Naive thymus-derived CD4-positive, alpha-beta T cell (primary cell): ENCODE measurements around the gene SCN2B. TPM values are rescaled to one million over a fixed set of nuclear protein-coding genes. Genes with fewer than 3 reads are reported as not detected.

Source experiments
- ATAC-seq: fragments of 150-1000 bp; cut with Tn5 transposase; 2 replicates; pipeline ENCODE4 v1.10.0; 2021; ENCODE audit warnings: mild to moderate bottlenecking, moderate library complexity
- CTCF ChIA-PET: fragments of 350-600 bp; sonication (Branson Sonifier 250); formaldehyde crosslinking; loops from one replicate; lab custom pipeline; 2021; ENCODE audit warnings: antibody characterized with exemption; lab: Charles Lee
- POLR2A ChIA-PET: fragments of 350-600 bp; sonication (Branson Sonifier 250); formaldehyde crosslinking; loops from one replicate; lab custom pipeline; 2021; ENCODE audit warnings: antibody characterized with exemption, inconsistent platforms; lab: Charles Lee
- DNase-seq, 9 donors: peaks; one replicate each; pipeline versions ENCODE4 v3.0.0 to v3.0.0-alpha.2; 2020 to 2022; ENCODE audit warnings: mixed read lengths in 1 of 9
- H3K27ac ChIP-seq: one replicate; pipeline ENCODE4 v1.7.0; 2013; ENCODE audit warnings: mild to moderate bottlenecking, low read depth, low read length, moderate library complexity
- H3K27me3 ChIP-seq, 2 donors: one replicate each; pipeline ENCODE4 v1.7.0; 2013; ENCODE audit warnings: low read length in 2 of 2, mild to moderate bottlenecking in 2 of 2, moderate library complexity in 2 of 2; ENCODE audit not compliant: control insufficient read depth in 2 of 2, insufficient read depth in 2 of 2
- H3K36me3 ChIP-seq, 3 experiments: 1 replicate in 2 of 3; 2 replicates in 1 of 3; pipeline ENCODE4 v1.7.0; 2013; ENCODE audit warnings: low read length in 3 of 3, mild to moderate bottlenecking in 3 of 3, moderate library complexity in 1 of 3; ENCODE audit not compliant: insufficient read depth in 3 of 3, control insufficient read depth in 2 of 3
- H3K4me1 ChIP-seq, 2 donors: one replicate each; pipeline ENCODE4 v1.7.0; 2013; ENCODE audit warnings: low read length in 2 of 2, mild to moderate bottlenecking in 2 of 2, moderate library complexity in 1 of 2; ENCODE audit not compliant: control insufficient read depth in 2 of 2, insufficient read depth in 2 of 2
- H3K4me3 ChIP-seq: 2 replicates; pipeline ENCODE4 v1.7.0; 2013; ENCODE audit warnings: mild to moderate bottlenecking, low read length
- H3K9me3 ChIP-seq, 3 experiments: 1 replicate in 2 of 3; 2 replicates in 1 of 3; pipeline ENCODE4 v1.7.0; 2013; ENCODE audit warnings: low read length in 3 of 3; ENCODE audit not compliant: control insufficient read depth in 2 of 3
- H3K27ac Mint-ChIP-seq, 9 donors: one replicate each; pipeline ENCODE4 v1.8.0; 2020 to 2022; ENCODE audit warnings: mixed read lengths in 9 of 9, mild to moderate bottlenecking in 8 of 9, moderate library complexity in 5 of 9, inconsistent platforms in 2 of 9
- H3K27me3 Mint-ChIP-seq, 5 donors: one replicate each; pipeline ENCODE4 v1.8.0; 2021 to 2022; ENCODE audit warnings: mixed read lengths in 5 of 5, mild to moderate bottlenecking in 1 of 5
- H3K36me3 Mint-ChIP-seq, 5 donors: one replicate each; pipeline ENCODE4 v1.8.0; 2020 to 2022; ENCODE audit warnings: mixed read lengths in 5 of 5, mild to moderate bottlenecking in 3 of 5, inconsistent platforms in 1 of 5
- H3K4me1 Mint-ChIP-seq, 7 donors: one replicate each; pipeline ENCODE4 v1.8.0; 2020 to 2022; ENCODE audit warnings: mixed read lengths in 7 of 7, mild to moderate bottlenecking in 3 of 7, inconsistent platforms in 1 of 7
- H3K4me3 Mint-ChIP-seq, 10 donors: one replicate each; pipeline ENCODE4 v1.8.0; 2020 to 2022; ENCODE audit warnings: mild to moderate bottlenecking in 10 of 10, mixed read lengths in 10 of 10, moderate library complexity in 6 of 10, inconsistent platforms in 2 of 10
- H3K9me3 Mint-ChIP-seq, 11 donors: one replicate each; pipeline ENCODE4 v1.8.0; 2020 to 2022; ENCODE audit warnings: mixed read lengths in 11 of 11, mild to moderate bottlenecking in 4 of 11, inconsistent platforms in 1 of 11, moderate library complexity in 1 of 11
- intact Hi-C, 2 donors: fragments of 100-400 bp; cut with micrococcal nuclease; formaldehyde crosslinking; loops; one replicate each; pipeline ENCODE4 v1.15.1; 2023
- polyA plus RNA-seq, 2 donors: library from polyadenylated mRNA; unstranded; fragments of 300-500 nt; fragmentation: Illumina TruSeq; gene quantifications; one replicate each; pipeline ENCODE4 v1.2.3, GENCODE V29; 2021
- total RNA-seq, 6 experiments: library from RNA in 5 of 6; stranded (reverse) in 5 of 6; gene quantifications; 1 replicate in 5 of 6; 2 replicates in 1 of 6; pipeline ENCODE4 v1.2.3 and lab custom pipeline; 2021 to 2026

Gene SCN2B
- total and polyA plus RNA-seq, 7 experiments from 2014 or later = not detected

DNA sequence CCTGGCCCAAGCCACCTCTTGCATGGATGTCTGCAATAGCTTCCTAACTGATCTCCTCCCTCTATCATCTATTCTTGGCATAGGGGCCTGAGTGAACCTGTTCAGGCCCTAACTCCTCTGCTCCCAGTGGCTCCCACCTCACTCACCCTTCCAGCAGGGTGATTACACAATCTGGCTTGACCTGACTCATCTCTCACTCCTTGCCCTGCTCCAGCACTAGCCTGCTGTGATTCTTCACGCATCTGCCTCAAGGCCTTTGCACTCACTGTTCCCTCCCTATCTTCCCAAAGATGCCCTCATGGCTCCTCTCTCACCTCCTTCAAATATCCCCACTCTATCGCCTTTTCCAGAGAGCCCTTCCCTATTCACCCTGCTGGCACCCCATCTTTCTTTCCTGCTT lies 34.4 kb downstream of the SCN2B start:
- Histone ChIP-seq H3K27ac (no peak overlapping the region), H3K4me1 (no peaks in the 10 kb centered on the region), H3K4me3 (no peak overlapping the region), H3K36me3 (no peaks in the 10 kb centered on the region), H3K27me3 (peaks cover 0 to 5% of the 10 kb centered on the region in 2 donors), H3K9me3 (no peaks in the 10 kb centered on the region)
- Mint-ChIP-seq H3K27ac (peak overlapping the region in 1 of 9 donors; percentile 2), H3K36me3 (no peaks in the 10 kb centered on the region), H3K9me3 (no peaks in the 10 kb centered on the region), H3K4me3 (no peak overlapping the region), H3K4me1 (peaks cover 0 to 16% (median 5%) of the 10 kb centered on the region in 7 donors), H3K27me3 (peaks cover 41 to 66% (median 47%) of the 10 kb centered on the region in 5 donors)
- ChIA-PET CTCF (interaction anchor here (0.6 kb wide), 1 partner anchor 141 kb away, joined by 3 read pairs; no protein-coding TSS in a partner anchor), POLR2A (no interaction called here)
- ATAC-seq (no peak), DNase-seq (no peak)
- intact Hi-C loops = no loop called here

DNA sequence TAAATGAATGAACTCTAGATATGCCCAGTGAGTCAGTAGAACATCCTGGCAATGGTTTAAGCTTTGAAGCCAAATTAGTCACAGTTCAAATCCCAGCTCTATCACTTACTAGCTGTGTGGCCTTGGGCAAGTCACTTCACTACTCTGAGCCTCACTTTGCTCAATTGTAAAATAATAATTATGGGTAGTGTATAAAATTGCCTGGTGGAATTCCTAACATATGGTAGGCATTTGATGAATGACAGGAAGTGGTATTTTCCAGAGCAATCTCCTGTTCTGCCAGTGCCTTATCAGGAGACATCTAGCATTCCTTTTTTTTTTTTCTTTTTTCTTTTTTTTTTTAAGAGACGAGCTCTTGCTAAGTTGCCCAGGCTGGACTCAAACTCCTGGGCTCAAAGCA lies 36.9 kb downstream of the SCN2B start:
- no peak for ATAC-seq
- intact Hi-C loops = no loop called here
- no peaks in the 10 kb centered on the region for H3K36me3 Mint-ChIP-seq
- no peak overlapping the region for H3K4me3 Mint-ChIP-seq
- H3K9me3 ChIP-seq = no peaks in the 10 kb centered on the region
- H3K4me1 Mint-ChIP-seq = peaks cover 0 to 7% (median 0%) of the 10 kb centered on the region in 7 donors
- H3K4me3 ChIP-seq = no peak overlapping the region
- no peak for DNase-seq
- H3K27me3 Mint-ChIP-seq = peaks cover 29 to 60% (median 45%) of the 10 kb centered on the region in 5 donors
- ChIA-PET CTCF (interaction anchor here (0.9 kb wide), 1 partner anchor 32 kb away, joined by 4 read pairs; no protein-coding TSS in a partner anchor), POLR2A (interaction anchor here (0.6 kb wide), 1 partner anchor 152 kb away, joined by 3 read pairs; no protein-coding TSS in a partner anchor)
- no peaks in the 10 kb centered on the region for H3K9me3 Mint-ChIP-seq
- no peaks in the 10 kb centered on the region for H3K27me3 ChIP-seq
- H3K36me3 ChIP-seq = no peaks in the 10 kb centered on the region
- H3K27ac Mint-ChIP-seq = no peak overlapping the region
- H3K4me1 ChIP-seq = no peaks in the 10 kb centered on the region
- no peak overlapping the region for H3K27ac ChIP-seq

DNA sequence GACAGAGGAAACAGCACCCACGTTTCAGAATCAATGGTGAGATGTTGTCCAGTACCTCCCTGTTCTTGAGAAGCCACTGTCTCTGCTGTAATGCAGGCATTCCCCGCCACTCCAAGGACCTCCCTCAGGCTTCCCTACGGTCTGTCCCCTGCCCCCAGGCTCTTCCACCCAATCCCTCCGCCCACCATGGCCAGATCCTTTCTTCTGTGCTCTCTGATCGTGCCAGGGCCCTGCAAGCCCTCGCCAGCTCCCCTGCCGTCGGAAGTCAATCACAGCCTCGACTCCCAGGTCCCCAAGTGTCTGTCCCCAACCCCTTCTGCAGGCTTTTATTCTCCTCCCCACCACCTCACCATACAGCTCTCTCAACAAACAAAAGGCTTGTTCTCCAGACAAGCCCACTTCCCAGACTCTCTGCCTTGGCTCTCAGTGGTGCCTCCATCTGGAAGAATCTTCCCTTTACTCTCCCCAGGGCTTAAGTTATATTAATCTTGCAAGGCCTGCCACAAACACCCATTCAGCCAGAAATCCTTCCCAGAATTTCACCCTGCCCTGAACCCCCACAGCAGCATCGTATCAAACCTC lies 37.5 kb downstream of the SCN2B start:
- Mint-ChIP-seq H3K4me3 (no peak overlapping the region), H3K4me1 (peaks cover 0 to 7% (median 0%) of the 10 kb centered on the region in 7 donors), H3K9me3 (no peaks in the 10 kb centered on the region), H3K27ac (no peak overlapping the region), H3K27me3 (peaks cover 23 to 59% (median 43%) of the 10 kb centered on the region in 5 donors), H3K36me3 (no peaks in the 10 kb centered on the region)
- ChIA-PET CTCF (no interaction called here), POLR2A (no interaction called here)
- H3K27ac ChIP-seq = no peak overlapping the region
- no peak overlapping the region for H3K4me3 ChIP-seq
- intact Hi-C loops = no loop called here
- DNase-seq = no peak
- H3K9me3 ChIP-seq = no peaks in the 10 kb centered on the region
- H3K27me3 ChIP-seq = no peaks in the 10 kb centered on the region
- no peaks in the 10 kb centered on the region for H3K36me3 ChIP-seq
- H3K4me1 ChIP-seq = no peaks in the 10 kb centered on the region
- ATAC-seq = no peak

DNA sequence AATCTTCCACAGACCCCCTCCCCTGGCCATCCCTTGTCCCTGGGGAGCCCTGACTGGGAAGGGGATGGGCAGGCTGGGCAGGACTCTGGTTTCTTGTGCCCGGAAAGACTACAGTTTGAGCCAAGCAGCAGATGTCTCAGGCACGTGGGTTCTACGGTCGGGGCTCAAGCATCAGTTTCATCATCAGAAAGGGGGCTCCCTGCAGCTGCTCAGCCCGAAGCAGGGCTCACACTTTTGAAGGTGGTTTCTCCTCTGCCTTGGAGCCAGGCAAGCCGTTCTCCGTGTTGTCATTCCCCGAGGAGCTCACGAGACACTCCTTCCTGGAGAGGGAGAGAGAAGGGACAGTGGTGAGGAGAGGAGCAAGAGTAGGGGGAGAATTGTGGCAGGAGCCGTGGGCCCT lies 39.6 kb downstream of the SCN2B start:
- no peak overlapping the region for H3K27ac Mint-ChIP-seq
- POLR2A ChIA-PET = no interaction called here

DNA sequence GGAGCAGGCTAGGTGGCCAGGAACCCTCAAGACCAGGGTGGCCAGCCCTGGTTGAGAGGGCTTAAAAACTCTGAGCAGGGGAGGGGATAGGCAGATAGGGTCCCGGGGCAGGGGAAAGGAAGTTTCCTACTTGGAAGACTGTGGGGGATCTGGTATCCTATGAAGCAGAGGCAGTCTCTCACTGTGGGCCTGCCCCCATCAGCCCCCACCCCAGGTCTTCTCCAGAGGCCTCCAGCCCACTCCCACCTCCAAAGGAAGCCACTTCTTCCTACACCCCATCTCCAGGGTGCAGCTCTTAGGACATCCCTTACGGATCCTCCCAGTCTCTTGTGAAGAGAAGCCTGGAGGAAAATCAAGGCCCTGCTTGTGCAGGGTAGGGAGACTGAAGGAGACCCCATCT lies 40.1 kb downstream of the SCN2B start:
- no peaks in the 10 kb centered on the region for H3K9me3 ChIP-seq
- no peak overlapping the region for H3K27ac Mint-ChIP-seq
- no peak overlapping the region for H3K27ac ChIP-seq
- no peaks in the 10 kb centered on the region for H3K36me3 ChIP-seq
- H3K36me3 Mint-ChIP-seq = no peaks in the 10 kb centered on the region
- ChIA-PET POLR2A (no interaction called here), CTCF (no interaction called here)
- H3K4me1 Mint-ChIP-seq = no peaks in the 10 kb centered on the region
- no peaks in the 10 kb centered on the region for H3K4me1 ChIP-seq
- no peaks in the 10 kb centered on the region for H3K9me3 Mint-ChIP-seq
- no peaks in the 10 kb centered on the region for H3K27me3 ChIP-seq
- H3K27me3 Mint-ChIP-seq = peaks cover 6 to 38% (median 22%) of the 10 kb centered on the region in 5 donors
- no peak overlapping the region for H3K4me3 Mint-ChIP-seq
- H3K4me3 ChIP-seq = no peak overlapping the region
- DNase-seq (no peak), ATAC-seq (no peak)
- intact Hi-C loops = no loop called here

More for the DNA sequence above, 39.6 kb downstream of the SCN2B start:
- CTCF ChIA-PET = no interaction called here
- H3K9me3 ChIP-seq = no peaks in the 10 kb centered on the region
- H3K4me1 Mint-ChIP-seq = no peaks in the 10 kb centered on the region
- no peak for DNase-seq
- H3K4me3 Mint-ChIP-seq = no peak overlapping the region
- no peak for ATAC-seq
- H3K36me3 Mint-ChIP-seq = no peaks in the 10 kb centered on the region
- intact Hi-C loops = no loop called here
- no peaks in the 10 kb centered on the region for H3K36me3 ChIP-seq
- no peaks in the 10 kb centered on the region for H3K9me3 Mint-ChIP-seq
- H3K4me1 ChIP-seq = no peaks in the 10 kb centered on the region
- H3K4me3 ChIP-seq = no peak overlapping the region
- H3K27me3 ChIP-seq = no peaks in the 10 kb centered on the region
- H3K27ac ChIP-seq = no peak overlapping the region
- peaks cover 8 to 42% (median 26%) of the 10 kb centered on the region in 5 donors for H3K27me3 Mint-ChIP-seq

DNA sequence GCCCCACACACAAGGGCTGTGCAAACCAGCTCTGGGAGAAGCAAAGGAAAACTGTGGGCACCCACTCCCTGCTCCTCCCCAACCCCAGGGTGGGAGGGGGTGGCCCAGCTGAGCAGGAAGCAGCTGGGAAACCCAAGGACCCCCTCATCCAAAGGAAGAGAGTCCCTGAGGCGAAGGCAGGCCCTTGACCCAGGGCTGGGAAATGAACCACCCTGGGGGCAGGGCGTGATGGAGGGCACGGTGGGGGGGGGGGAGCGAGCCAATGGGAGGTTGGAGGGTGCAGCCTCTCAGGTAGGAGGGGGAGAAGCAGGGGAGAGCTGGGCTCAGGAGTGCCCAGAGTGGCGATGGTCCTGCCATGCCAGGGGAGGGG lies 40.7 kb downstream of the SCN2B start:
- Mint-ChIP-seq H3K4me3 (no peak overlapping the region), H3K27ac (no peak overlapping the region), H3K36me3 (no peaks in the 10 kb centered on the region), H3K9me3 (no peaks in the 10 kb centered on the region), H3K4me1 (no peaks in the 10 kb centered on the region), H3K27me3 (peaks cover 3 to 37% (median 20%) of the 10 kb centered on the region in 5 donors)
- ATAC-seq = no peak
- DNase-seq = no peak
- no peak overlapping the region for H3K27ac ChIP-seq
- H3K4me1 ChIP-seq = no peaks in the 10 kb centered on the region
- ChIA-PET POLR2A (no interaction called here), CTCF (no interaction called here)
- H3K27me3 ChIP-seq = no peaks in the 10 kb centered on the region
- no peak overlapping the region for H3K4me3 ChIP-seq
- H3K9me3 ChIP-seq = no peaks in the 10 kb centered on the region
- H3K36me3 ChIP-seq = no peaks in the 10 kb centered on the region
- intact Hi-C loops = no loop called here
